GM12878 (cell line): ENCODE measurements around the gene ADCY6. TPM values are rescaled to one million over a fixed set of nuclear protein-coding genes. Genes with fewer than 3 reads are reported as not detected.
A peak's percentile ranks its signal among the peaks of the same experiment; 100 is the strongest.

ENCODE experiments used
- CBX5 ChIP-seq: sonication (generic); IDR thresholded peaks from 2 replicates; pipeline ENCODE4 v1.6.1; 2016; ENCODE audit warnings: low read depth, moderate library complexity, mild to moderate bottlenecking, inconsistent platforms
- CHD1 ChIP-seq: IDR thresholded peaks from 2 replicates; pipeline ENCODE4 v1.6.1; 2012; ENCODE audit warnings: low read depth, low read length, improper control_type of control experiment
- CREB1 ChIP-seq: IDR thresholded peaks from 2 replicates; pipeline ENCODE4 v1.6.1; 2012; ENCODE audit warnings: low read depth, mild to moderate bottlenecking, inconsistent platforms
- E4F1 ChIP-seq: fragments of 450-650 bp; IDR thresholded peaks from 2 replicates; pipeline ENCODE4 v1.6.1; 2018; ENCODE audit warnings: borderline replicate concordance, mild to moderate bottlenecking; ENCODE audit not compliant: partially characterized antibody
- EP300 ChIP-seq, 2 experiments: fragments of 150-350 bp in 1 of 2; IDR thresholded peaks; 2 replicates each; pipeline ENCODE4 v1.6.1; 2011 to 2012; ENCODE audit warnings: low read depth in 2 of 2, low read length in 2 of 2, borderline replicate concordance in 1 of 2, improper control_type of control experiment in 1 of 2, inconsistent platforms in 1 of 2; ENCODE audit not compliant: control insufficient read depth in 1 of 2
- ETV6 ChIP-seq, 2 experiments: fragments of 450-650 bp in 1 of 2; IDR thresholded peaks in 1 of 2; conservative IDR thresholded peaks in 1 of 2; 2 replicates each; pipeline ENCODE4 v1.6.1; 2014; ENCODE audit warnings: antibody characterized with exemption in 1 of 2, borderline replicate concordance in 1 of 2, low read depth in 1 of 2, mild to moderate bottlenecking in 1 of 2, moderate library complexity in 1 of 2
- FOXK2 ChIP-seq: fragments of 450-650 bp; IDR thresholded peaks from 2 replicates; pipeline ENCODE4 v1.6.1; 2017; ENCODE audit warnings: mild to moderate bottlenecking, moderate library complexity
- FOXM1 ChIP-seq: IDR thresholded peaks from 2 replicates; pipeline ENCODE4 v1.6.1; 2012; ENCODE audit warnings: low read depth, mild to moderate bottlenecking, inconsistent platforms, low read length, moderate library complexity
- GABPA ChIP-seq: IDR thresholded peaks from 2 replicates; pipeline ENCODE4 v1.6.1; 2014; ENCODE audit warnings: antibody characterized with exemption, low read depth, mild to moderate bottlenecking, inconsistent platforms
- IRF3 ChIP-seq: fragments of 450-650 bp; IDR thresholded peaks from 2 replicates; pipeline ENCODE4 v1.6.1; 2014; ENCODE audit warnings: mild to moderate bottlenecking
- KAT2A ChIP-seq: conservative IDR thresholded peaks from 2 replicates; pipeline ENCODE4 v1.6.1; 2011; ENCODE audit warnings: low read depth, low read length; ENCODE audit not compliant: control insufficient read depth
- LARP7 ChIP-seq: fragments of 450-650 bp; IDR thresholded peaks from 2 replicates; pipeline ENCODE4 v1.6.1; 2017; ENCODE audit warnings: mild to moderate bottlenecking
- NFIC ChIP-seq: IDR thresholded peaks from 2 replicates; pipeline ENCODE4 v1.6.1; 2012; ENCODE audit warnings: low read depth, mild to moderate bottlenecking, inconsistent platforms, low read length, moderate library complexity
- PML ChIP-seq: IDR thresholded peaks from 2 replicates; pipeline ENCODE4 v1.6.1; 2012; ENCODE audit warnings: low read length, inconsistent platforms
- PRDM15 ChIP-seq: fragments of 450-650 bp; formaldehyde crosslinking; IDR thresholded peaks from 2 replicates; pipeline ENCODE4 v1.4.0; 2020; ENCODE audit warnings: mild to moderate bottlenecking, moderate library complexity
- RAD51 ChIP-seq: fragments of 450-650 bp; IDR thresholded peaks from 2 replicates; pipeline ENCODE4 v1.6.1; 2016; ENCODE audit warnings: moderate library complexity, mild to moderate bottlenecking, inconsistent platforms
- RB1 ChIP-seq: fragments of 450-650 bp; formaldehyde crosslinking; IDR thresholded peaks from 2 replicates; pipeline ENCODE4 v1.6.1; 2017; ENCODE audit warnings: mild to moderate bottlenecking, borderline replicate concordance
- YY1 ChIP-seq: IDR thresholded peaks from 2 replicates; pipeline ENCODE4 v1.6.1; 2011; ENCODE audit warnings: low read depth, mild to moderate bottlenecking, low read length
- ZNF217 ChIP-seq: fragments of 450-650 bp; IDR thresholded peaks from 2 replicates; pipeline ENCODE4 v1.6.1; 2017; ENCODE audit warnings: antibody characterized with exemption, mild to moderate bottlenecking
- ZNF24 ChIP-seq: fragments of 450-650 bp; IDR thresholded peaks from 2 replicates; pipeline ENCODE4 v1.6.1; 2017; ENCODE audit warnings: antibody characterized with exemption, mild to moderate bottlenecking
- polyA plus RNA-seq, 11 experiments: library from polyadenylated mRNA; depleted of rRNA in 4 of 11; unstranded in 6 of 11; stranded (reverse) in 5 of 11; fragments of >200 nt; fragmentation: Nextera tagmentation in 4 of 11; fragmentation: Illumina TruSeq in 1 of 11; extraction: Ambion mirVana in 4 of 11; extraction: Trizol in 1 of 11; gene quantifications; 1 replicate in 1 of 11; 2 replicates in 10 of 11; pipeline versions ENCODE4 v1.2.1 to v1.2.3, GENCODE V29; 2011 to 2016; ENCODE audit warnings: inconsistent platforms in 2 of 11, missing spikeins in 2 of 11, low read depth in 1 of 11
- total RNA-seq, 4 experiments: library from RNA; depleted of rRNA in 3 of 4; stranded (reverse); fragments of >200 nt in 3 of 4; fragmentation: Illumina TruSeq in 1 of 4; extraction: Trizol in 1 of 4; gene quantifications; 2 replicates each; pipeline versions ENCODE4 v1.2.1 to v1.2.3, GENCODE V29; 2013 to 2021
- TF ChIP-seq, protein P1 (sequence below): fragments of 450-650 bp; IDR thresholded peaks from 2 replicates; pipeline ENCODE4 v1.6.1; 2017; ENCODE audit warnings: low read depth, mild to moderate bottlenecking, moderate library complexity

Gene ADCY6
- total and polyA plus RNA-seq, 10 of the 15 experiments (the other 5 are each of a cell fraction or from before 2014, with no cell fraction given), result 0.03 to 2.0 (median 0.14) TPM; not detected in 1

DNA sequence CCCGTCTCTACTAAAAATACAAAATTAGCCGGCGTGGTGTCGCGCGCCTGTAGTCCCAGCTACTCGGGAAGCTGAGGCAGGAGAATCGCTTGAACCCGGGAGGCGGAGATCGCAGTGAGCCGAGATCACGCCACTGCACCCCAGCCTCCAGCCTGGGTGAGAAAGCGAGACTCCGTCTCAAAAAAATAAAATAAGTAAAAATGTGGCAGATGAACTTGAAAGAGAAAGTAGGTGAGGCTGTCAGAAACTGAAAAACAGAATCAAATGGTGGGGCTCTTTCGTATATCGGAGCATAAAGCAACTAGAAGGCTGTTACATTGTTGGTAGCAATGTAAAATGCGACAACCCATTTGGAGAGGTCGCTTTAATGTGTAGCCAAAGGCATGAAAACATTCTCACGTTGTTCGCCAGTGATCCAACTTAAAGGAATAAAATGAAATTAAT is 71.6 kb downstream of the ADCY6 start (continued):
- TF ChIP-seq E4F1, result no peak
- 0 out of 2 replicates have a peak, but pooled peaks have one; percentile 10 for TF ChIP-seq RB1
- no peak for TF ChIP-seq ETV6 (conservative IDR thresholded peaks at IDR 0.05 in 1 of 2, IDR thresholded peaks at IDR 0.05 in 1 of 2; ENCODE audit: borderline replicate concordance in 1 of 2, low read depth in 1 of 2)
- TF ChIP-seq IRF3, result no peak
- no peak for TF ChIP-seq GABPA
- TF ChIP-seq NFIC, result 0 out of 2 replicates have a peak, but pooled peaks have one; percentile 18
- TF ChIP-seq EP300 (IDR thresholded peaks at IDR 0.05; ENCODE audit: borderline replicate concordance in 1 of 2, control insufficient read depth in 1 of 2, low read depth in 2 of 2, low read length in 2 of 2), result no peak
- no peak for TF ChIP-seq CREB1
- TF ChIP-seq LARP7, result 0 out of 2 replicates have a peak, but pooled peaks have one; percentile 23
- TF ChIP-seq, protein P1, sequence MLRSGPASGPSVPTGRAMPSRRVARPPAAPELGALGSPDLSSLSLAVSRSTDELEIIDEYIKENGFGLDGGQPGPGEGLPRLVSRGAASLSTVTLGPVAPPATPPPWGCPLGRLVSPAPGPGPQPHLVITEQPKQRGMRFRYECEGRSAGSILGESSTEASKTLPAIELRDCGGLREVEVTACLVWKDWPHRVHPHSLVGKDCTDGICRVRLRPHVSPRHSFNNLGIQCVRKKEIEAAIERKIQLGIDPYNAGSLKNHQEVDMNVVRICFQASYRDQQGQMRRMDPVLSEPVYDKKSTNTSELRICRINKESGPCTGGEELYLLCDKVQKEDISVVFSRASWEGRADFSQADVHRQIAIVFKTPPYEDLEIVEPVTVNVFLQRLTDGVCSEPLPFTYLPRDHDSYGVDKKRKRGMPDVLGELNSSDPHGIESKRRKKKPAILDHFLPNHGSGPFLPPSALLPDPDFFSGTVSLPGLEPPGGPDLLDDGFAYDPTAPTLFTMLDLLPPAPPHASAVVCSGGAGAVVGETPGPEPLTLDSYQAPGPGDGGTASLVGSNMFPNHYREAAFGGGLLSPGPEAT, result no peak
- no peak for TF ChIP-seq YY1
- 0 out of 2 replicates have a peak, but pooled peaks have one; percentile 54 for TF ChIP-seq ZNF24
- no peak for TF ChIP-seq FOXK2
- TF ChIP-seq CBX5, result no peak
- TF ChIP-seq PRDM15 (CRISPR knock-in tag), result no peak
- no peak for TF ChIP-seq CHD1
- TF ChIP-seq RAD51, result no peak
- TF ChIP-seq KAT2A, result no peak
- no peak for TF ChIP-seq PML
- TF ChIP-seq FOXM1, result no peak
- peak; percentile 98; the same call in 1 of the 2 replicates for TF ChIP-seq ZNF217
